ENCODE measurements around the gene CASP6.

The CASP6 gene

GRCh38 chr4:109665783-109666485 is 37.3 kb downstream of the CASP6 start:
- no peak for DNase-seq

- DNase-seq = no peak
Observed at GRCh38 chr4:109662771-109663170, 40.5 kb downstream of the CASP6 start.

GRCh38 chr4:109662116-109662515 is 41.1 kb downstream of the CASP6 start:
- no peak for DNase-seq

GRCh38 chr4:109658871-109659410 is 44.3 kb downstream of the CASP6 start:
- no peak for DNase-seq

GRCh38 chr4:109657854-109658418 is 45.3 kb downstream of the CASP6 start:
- no peak for DNase-seq

GRCh38 chr4:109655396-109655795 is 47.8 kb downstream of the CASP6 start:
- no peak for DNase-seq

- DNase-seq = no peak
Observed at GRCh38 chr4:109649872-109650271, 53.4 kb downstream of the CASP6 start.

GRCh38 chr4:109648997-109649575 is 54.2 kb downstream of the CASP6 start:
- no peak for DNase-seq

- DNase-seq = no peak
Observed at GRCh38 chr4:109648266-109648996, 54.8 kb downstream of the CASP6 start.

GRCh38 chr4:109645874-109646710 is 57.2 kb downstream of the CASP6 start:
- DNase-seq = no peak

GRCh38 chr4:109640644-109641043 is 62.6 kb downstream of the CASP6 start:
- DNase-seq = no peak
